Fibroblast of peridontal ligament (primary cell): Measurements from ENCODE around the gene DNAJC7.

Experiments used
- DNase-seq: peaks from one replicate; pipeline ENCODE4 v3.0.0-alpha.2; 2010; ENCODE audit errors: extremely low read depth

The DNAJC7 gene

DNA sequence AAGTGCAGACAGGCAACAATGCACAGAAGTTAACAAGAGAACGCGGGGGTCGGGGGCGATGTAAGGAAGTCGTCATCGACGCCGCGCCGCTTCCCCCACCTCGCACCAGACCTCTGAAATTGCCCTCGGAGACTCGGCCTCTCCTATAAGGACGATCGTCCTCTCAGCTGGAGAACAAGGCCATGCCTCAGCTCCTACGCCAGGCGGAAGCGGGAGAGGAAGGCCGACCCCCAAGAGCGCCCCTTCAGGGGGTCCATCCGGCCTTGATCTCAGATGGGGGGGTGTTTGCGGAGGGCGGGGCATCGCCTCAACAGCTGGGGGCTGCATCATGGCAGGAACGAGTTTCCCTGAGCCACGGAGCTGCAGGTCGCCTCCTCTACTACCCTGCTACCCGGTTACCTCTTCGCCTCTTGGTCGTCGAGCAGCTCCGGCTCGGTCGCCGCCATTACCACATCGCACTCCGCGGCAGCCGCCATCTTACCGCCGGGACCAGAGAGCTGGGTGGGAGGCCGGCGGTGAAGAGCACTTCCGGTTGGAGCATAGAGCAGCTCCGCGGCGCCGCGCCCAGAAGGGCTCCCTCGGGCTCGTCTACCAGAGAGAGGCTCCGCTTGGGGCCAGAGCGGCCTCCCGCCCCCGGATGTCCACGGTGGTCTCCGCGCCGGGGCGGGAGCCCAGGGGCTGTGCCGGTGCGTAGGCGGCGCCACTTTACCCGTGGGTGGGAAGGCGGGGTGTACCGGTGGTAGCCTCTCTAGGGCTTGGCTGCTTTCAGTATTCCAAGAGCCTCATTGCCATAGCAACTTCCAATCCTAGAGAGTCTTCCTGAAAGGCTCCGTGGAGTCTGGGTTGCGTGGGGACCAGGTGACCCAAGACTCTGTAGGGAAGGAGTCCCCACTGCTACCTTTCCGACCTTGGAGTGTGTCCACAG lies at the start of gene DNAJC7:
DNAJC7 (minus strand) TSS at position 499 of the 925 bp plus-strand sequence; CDS start at position 476, 23 bp downstream.
- peak; percentile 86 for DNase-seq

- no peak for DNase-seq
These were observed 48.0 kb upstream of the DNAJC7 start for GRCh38 chr17:42065201-42065600.

GRCh38 chr17:42062681-42063080 lies 45.4 kb upstream of the DNAJC7 start:
- DNase-seq, result no peak

- DNase-seq, result no peak
These were observed 44.6 kb upstream of the DNAJC7 start for GRCh38 chr17:42061646-42062487.

GRCh38 chr17:42060231-42060630 lies 43.0 kb upstream of the DNAJC7 start:
- DNase-seq, result no peak

- DNase-seq, result no peak
These were observed 42.6 kb upstream of the DNAJC7 start for GRCh38 chr17:42059815-42060214.

GRCh38 chr17:42058063-42058462 lies 40.8 kb upstream of the DNAJC7 start:
- DNase-seq, result no peak

- no peak for DNase-seq
These were observed 39.4 kb upstream of the DNAJC7 start for GRCh38 chr17:42056635-42057034.

- no peak for DNase-seq
These were observed 38.3 kb upstream of the DNAJC7 start for GRCh38 chr17:42055496-42055895.

DNA sequence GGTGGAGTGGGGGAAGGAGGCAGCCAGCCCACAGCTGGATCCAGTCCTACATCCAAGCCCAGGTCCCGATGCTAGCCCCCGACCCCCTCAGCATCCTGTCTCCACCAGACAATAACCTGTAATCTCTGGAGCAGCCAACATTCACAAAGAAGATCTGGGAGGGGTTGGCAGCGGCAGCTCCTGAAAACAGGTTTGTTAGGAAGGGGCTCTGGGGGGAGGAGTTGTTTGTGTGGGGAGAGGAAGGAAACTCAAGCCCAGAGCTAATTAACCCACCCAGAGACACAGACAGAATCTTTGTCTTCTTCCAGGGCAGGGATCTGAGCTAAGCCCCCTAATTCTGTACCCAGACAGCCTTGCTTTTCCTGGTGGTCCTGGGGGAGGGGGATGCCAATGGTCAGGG lies 37.8 kb upstream of the DNAJC7 start:
- DNase-seq, result no peak

- DNase-seq, result no peak
These were observed 36.7 kb upstream of the DNAJC7 start for GRCh38 chr17:42053731-42054500.

DNA sequence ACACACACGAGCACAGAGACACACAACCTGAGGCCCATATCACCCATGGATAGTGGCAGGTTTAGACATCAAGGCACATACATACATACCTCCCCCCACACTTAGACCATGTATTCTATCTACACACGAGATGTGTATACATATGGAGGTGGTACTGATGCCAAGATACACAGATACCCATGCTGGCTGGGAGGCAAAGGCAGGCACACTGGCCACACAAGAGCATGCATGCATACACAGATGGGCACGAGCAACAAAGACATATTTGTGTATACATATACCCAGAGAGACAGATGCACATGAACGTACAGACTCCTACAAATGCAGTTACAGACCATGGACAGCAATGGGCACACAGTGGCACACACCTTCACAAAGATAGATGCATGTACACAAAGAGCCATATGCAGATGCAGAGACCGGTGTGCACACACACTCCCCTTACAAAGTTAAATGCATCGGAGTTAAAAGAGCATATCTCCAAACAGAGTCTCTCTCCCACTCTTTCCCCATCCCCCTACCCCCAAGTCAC lies 35.2 kb upstream of the DNAJC7 start:
- DNase-seq, result no peak

- DNase-seq, result no peak
These were observed 34.4 kb upstream of the DNAJC7 start for GRCh38 chr17:42051645-42052044.

DNA sequence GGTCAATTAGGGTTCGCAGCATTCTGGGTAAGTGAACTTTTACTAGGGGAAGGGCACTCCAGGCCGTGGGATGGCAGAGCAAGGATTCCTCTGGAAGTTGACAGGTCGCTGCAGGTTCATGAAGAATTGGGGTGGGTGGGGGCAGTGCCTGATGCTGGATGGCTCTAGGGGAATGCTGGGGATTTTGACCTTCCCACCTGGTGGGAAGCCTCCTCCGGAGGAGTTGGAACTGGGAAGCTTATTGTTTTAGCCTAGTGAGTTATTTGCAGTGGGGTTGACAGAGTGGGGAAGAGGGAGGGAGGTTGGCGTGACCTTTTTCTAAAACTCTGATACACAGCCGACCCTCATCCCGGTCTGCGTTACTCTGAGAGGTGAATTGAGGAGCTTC lies 33.8 kb upstream of the DNAJC7 start:
- no peak for DNase-seq

- DNase-seq, result peak; percentile 8
These were observed 33.3 kb upstream of the DNAJC7 start, which contains the start of gene C17orf113 for GRCh38 chr17:42050393-42051012. Gene C17orf113 (minus strand): TSS chr17:42050601. CDS start chr17:42043376, 7,225 bp downstream.

DNA sequence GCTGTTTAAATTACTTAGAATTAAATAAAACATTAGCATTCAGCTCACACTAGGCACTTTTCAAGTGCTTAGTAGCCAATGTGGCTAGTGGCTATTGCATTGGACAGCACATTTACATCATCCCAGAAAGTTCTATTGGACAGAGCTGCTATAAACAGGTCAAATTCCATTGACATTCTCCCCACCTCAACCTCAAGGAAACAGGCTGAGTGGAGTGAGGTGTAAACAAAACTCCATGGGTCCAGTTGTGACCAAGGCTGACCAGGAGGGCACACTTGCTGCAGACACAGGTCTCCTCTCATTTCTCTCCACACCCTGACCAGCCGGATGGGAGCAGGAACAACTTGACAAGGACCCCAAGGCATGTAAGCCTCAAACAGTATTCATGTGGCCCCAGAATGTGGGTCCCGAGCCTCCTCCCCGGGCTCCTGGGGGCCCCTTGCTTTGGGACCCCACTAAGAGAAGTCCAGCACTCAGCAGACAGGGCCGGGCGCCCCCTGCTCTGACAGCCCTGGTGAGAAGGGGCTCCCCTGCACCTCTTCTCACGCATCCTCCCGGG lies 32.7 kb upstream of the DNAJC7 start:
- DNase-seq, result no peak

DNA sequence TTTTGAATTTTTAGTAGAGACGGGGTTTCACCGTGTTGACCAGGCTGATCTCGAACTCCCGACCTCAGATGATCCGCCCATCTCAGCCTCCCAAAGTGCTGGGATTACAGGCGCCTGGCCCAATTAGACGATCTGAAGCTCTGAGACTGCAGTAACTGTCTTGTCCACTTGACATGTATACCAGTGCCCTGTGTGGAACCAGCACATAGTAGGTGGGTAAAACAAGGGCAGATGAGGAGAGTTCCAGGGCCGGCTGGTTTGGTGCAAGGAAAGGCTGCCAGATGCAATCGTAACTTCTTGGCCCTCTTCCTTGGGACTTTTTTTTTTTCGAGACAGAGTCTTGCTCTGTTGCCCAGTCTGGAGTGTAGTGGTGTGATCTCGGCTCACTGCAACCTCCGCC lies 30.1 kb upstream of the DNAJC7 start:
- DNase-seq, result no peak

- no peak for DNase-seq
These were observed 28.5 kb upstream of the DNAJC7 start for GRCh38 chr17:42045719-42046118.

DNA sequence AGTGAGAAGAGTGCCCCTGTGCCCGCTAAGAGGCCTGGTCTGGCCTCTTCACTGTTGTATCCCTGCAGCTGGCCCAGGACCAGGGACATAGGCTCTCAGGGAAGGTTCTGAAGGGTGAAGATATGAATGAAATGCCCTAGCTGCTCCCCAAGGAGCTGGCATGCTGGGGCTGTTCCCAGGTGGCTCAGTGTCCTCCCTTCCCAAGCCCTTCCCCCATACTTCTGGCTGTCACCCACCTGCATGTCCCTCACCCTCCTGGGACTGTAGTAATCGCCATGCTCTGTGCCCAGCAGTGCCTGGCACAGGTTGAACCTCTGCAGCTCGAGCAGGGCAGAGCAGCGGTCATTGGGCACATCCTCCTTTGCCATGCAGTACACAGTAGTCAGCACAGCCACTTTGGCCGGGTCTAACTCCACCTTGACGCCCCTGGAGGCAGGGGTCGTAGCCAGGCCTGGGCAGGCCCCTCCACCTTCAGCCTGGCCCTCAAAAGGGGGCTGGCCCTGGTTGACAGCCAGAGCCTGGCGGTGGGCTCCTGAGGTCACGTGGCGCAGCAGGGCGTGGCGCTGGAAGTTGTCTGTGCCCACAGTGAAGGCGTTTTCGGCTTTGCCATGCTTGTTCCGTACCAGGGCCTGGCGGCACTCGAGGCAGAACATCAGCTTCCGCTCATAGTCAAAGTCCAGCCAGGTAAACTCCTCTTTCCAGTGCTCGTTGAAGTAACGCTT lies 25.5 kb upstream of the DNAJC7 start:
- no peak for DNase-seq

DNA sequence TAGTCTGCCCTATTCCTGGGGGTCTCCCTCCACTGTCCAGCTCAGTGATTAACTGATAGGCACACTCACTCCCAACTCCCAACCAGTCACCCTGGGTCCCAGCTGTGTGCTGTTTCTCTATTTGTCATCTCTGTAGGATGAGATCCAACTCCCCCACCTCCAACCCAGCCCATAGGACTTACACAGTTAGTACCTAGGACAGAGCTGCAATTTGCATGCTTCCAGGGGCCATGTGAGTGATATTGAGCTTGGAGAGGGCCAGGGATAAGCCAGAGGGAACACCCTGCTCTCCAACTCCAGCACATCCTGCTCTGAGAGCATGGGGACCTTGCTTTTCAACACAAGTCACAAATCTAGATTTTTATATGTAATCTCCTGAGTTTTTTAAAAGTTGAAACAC lies 24.4 kb upstream of the DNAJC7 start:
- DNase-seq, result no peak
